ENCODE measurements around the gene SLC7A4. TPM values are rescaled to one million over a fixed set of nuclear protein-coding genes. Genes with fewer than 3 reads are reported as not detected.
"Not testable (repeated sequence)": the region's sequence is repeated elsewhere in the genome, so short reads cannot be mapped to it uniquely, and the experiment has no call there.

The SLC7A4 gene
- polyA plus RNA-seq, 4 donors, result 0.99 to 1.8 (median 1.5) TPM

- DNase-seq (ENCODE audit: low read depth in 4 of 4, low spot score in 2 of 4), result no peak
Observed at GRCh38 chr22:21067075-21067900, 34.9 kb upstream of the SLC7A4 start.

GRCh38 chr22:21064917-21065864 lies 32.8 kb upstream of the SLC7A4 start:
- no peak for DNase-seq (ENCODE audit: low read depth in 4 of 4, low spot score in 2 of 4)

GRCh38 chr22:21064425-21064824 lies 32.1 kb upstream of the SLC7A4 start:
- DNase-seq (ENCODE audit: low read depth in 4 of 4, low spot score in 2 of 4), result not testable (repeated sequence)

- not testable (repeated sequence) for DNase-seq (ENCODE audit: low read depth in 4 of 4, low spot score in 2 of 4)
Observed at GRCh38 chr22:21061660-21062321, 29.4 kb upstream of the SLC7A4 start.

GRCh38 chr22:21060363-21060762 lies 28.0 kb upstream of the SLC7A4 start:
- DNase-seq (ENCODE audit: low read depth in 4 of 4, low spot score in 2 of 4), result not testable (repeated sequence)

GRCh38 chr22:21055880-21056319 lies 23.5 kb upstream of the SLC7A4 start:
- DNase-seq (ENCODE audit: low read depth in 4 of 4, low spot score in 2 of 4), result no peak

GRCh38 chr22:21055564-21055834 lies 23.1 kb upstream of the SLC7A4 start:
- DNase-seq (ENCODE audit: low read depth in 4 of 4, low spot score in 2 of 4), result no peak

GRCh38 chr22:21054714-21055563 lies 22.6 kb upstream of the SLC7A4 start:
- no peak for DNase-seq (ENCODE audit: low read depth in 4 of 4, low spot score in 2 of 4)

GRCh38 chr22:21054046-21054713 lies 21.8 kb upstream of the SLC7A4 start:
- DNase-seq (ENCODE audit: low read depth in 4 of 4, low spot score in 2 of 4), result no peak

GRCh38 chr22:21052715-21053459 lies 20.5 kb upstream of the SLC7A4 start:
- no peak for DNase-seq (ENCODE audit: low read depth in 4 of 4, low spot score in 2 of 4)

- DNase-seq (ENCODE audit: low read depth in 4 of 4, low spot score in 2 of 4), result no peak
Observed at GRCh38 chr22:21051831-21052400, 19.6 kb upstream of the SLC7A4 start.

- no peak for DNase-seq (ENCODE audit: low read depth in 4 of 4, low spot score in 2 of 4)
Observed at GRCh38 chr22:21051145-21051830, 18.9 kb upstream of the SLC7A4 start.

GRCh38 chr22:21048965-21049364 lies 16.6 kb upstream of the SLC7A4 start:
- DNase-seq (ENCODE audit: low read depth in 4 of 4, low spot score in 2 of 4), result not testable (repeated sequence)

GRCh38 chr22:21048448-21048847 lies 16.1 kb upstream of the SLC7A4 start:
- DNase-seq (ENCODE audit: low read depth in 4 of 4, low spot score in 2 of 4), result not testable (repeated sequence)

GRCh38 chr22:21047730-21048129 lies 15.4 kb upstream of the SLC7A4 start:
- DNase-seq (ENCODE audit: low read depth in 4 of 4, low spot score in 2 of 4), result no peak

- no peak for DNase-seq (ENCODE audit: low read depth in 4 of 4, low spot score in 2 of 4)
Observed at GRCh38 chr22:21047035-21047661, 14.8 kb upstream of the SLC7A4 start.

- peak; percentile 70 to 82 (median 74) for DNase-seq (ENCODE audit: low read depth in 4 of 4, low spot score in 2 of 4)
Observed at GRCh38 chr22:21045585-21046294, 13.4 kb upstream of the SLC7A4 start, which contains the start of gene LRRC74B. LRRC74B (plus strand) TSS chr22:21045946; CDS start chr22:21045987, 41 bp downstream.

Measured in left renal cortex interstitium (tissue), 4 donors.